Fibroblast of lung (primary cell): ENCODE results near the gene MYNN. TPM values are rescaled to one million over a fixed set of nuclear protein-coding genes. Genes with fewer than 3 reads are reported as not detected.

Source experiments
- DNase-seq, 2 donors: peaks; one replicate each; pipeline versions ENCODE4 v3.0.0 to v3.0.0-alpha.2; 2010; ENCODE audit warnings: low read depth in 2 of 2
- H2AFZ ChIP-seq: 2 replicates; pipeline ENCODE4 v1.5.1; 2012; ENCODE audit warnings: low read length, control low read depth, inconsistent platforms
- H3K27ac ChIP-seq: 2 replicates; pipeline ENCODE4 v1.5.1; 2011; ENCODE audit warnings: low read length, control low read depth; ENCODE audit not compliant: insufficient read depth
- H3K27me3 ChIP-seq: 2 replicates; pipeline ENCODE4 v1.5.1; 2011; ENCODE audit warnings: mild to moderate bottlenecking, low read length; ENCODE audit not compliant: control insufficient read depth, insufficient read depth
- H3K36me3 ChIP-seq: 2 replicates; pipeline ENCODE4 v1.5.1; 2011; ENCODE audit warnings: low read length; ENCODE audit not compliant: control insufficient read depth, insufficient read depth
- H3K4me1 ChIP-seq: 2 replicates; pipeline ENCODE4 v1.5.1; 2011; ENCODE audit warnings: low read length; ENCODE audit not compliant: control insufficient read depth, insufficient read depth; ENCODE audit errors: extremely low read depth
- H3K4me2 ChIP-seq: 2 replicates; pipeline ENCODE4 v1.5.1; 2011; ENCODE audit warnings: low read length, control low read depth; ENCODE audit not compliant: insufficient read depth; ENCODE audit errors: extremely low read depth
- H3K4me3 ChIP-seq, 4 experiments: fragments of 200-600 bp in 1 of 4; sonication (generic) in 1 of 4; replicated peaks in 1 of 4; 2 replicates each; pipeline ENCODE4 v1.5.1; 2011 to 2016; ENCODE audit warnings: low read length in 4 of 4, low read depth in 3 of 4, mild to moderate bottlenecking in 3 of 4, control low read depth in 2 of 4, inconsistent platforms in 1 of 4, mixed read lengths in 1 of 4; ENCODE audit not compliant: insufficient read depth in 1 of 4; ENCODE audit errors: control extremely low read depth in 1 of 4
- H3K79me2 ChIP-seq: 2 replicates; pipeline ENCODE4 v1.5.1; 2012; ENCODE audit warnings: mild to moderate bottlenecking, low read length, inconsistent platforms; ENCODE audit not compliant: control insufficient read depth, insufficient read depth
- H3K9ac ChIP-seq: 2 replicates; pipeline ENCODE4 v1.5.1; 2011; ENCODE audit warnings: mild to moderate bottlenecking, low read length, control low read depth; ENCODE audit not compliant: insufficient read depth
- H3K9me3 ChIP-seq: 2 replicates; pipeline ENCODE4 v1.5.1; 2012; ENCODE audit warnings: low read depth, low read length; ENCODE audit not compliant: control insufficient read depth, insufficient read depth
- H4K20me1 ChIP-seq: 2 replicates; pipeline ENCODE4 v1.5.1; 2011; ENCODE audit warnings: low read length; ENCODE audit not compliant: control insufficient read depth, insufficient read depth; ENCODE audit errors: extremely low read depth
- CTCF ChIP-seq, 2 donors: IDR thresholded peaks in 1 of 2; conservative IDR thresholded peaks in 1 of 2; 1 replicate in 1 of 2; 2 replicates in 1 of 2; pipeline ENCODE4 v1.5.1; 2011 to 2012; ENCODE audit warnings: low read length in 2 of 2, control low read depth in 1 of 2, inconsistent platforms in 1 of 2, low read depth in 1 of 2, mild to moderate bottlenecking in 1 of 2
- EZH2 ChIP-seq: IDR thresholded peaks from 2 replicates; pipeline ENCODE4 v1.5.1; 2012; ENCODE audit warnings: low read length, control low read depth, mild to moderate bottlenecking; ENCODE audit errors: missing control alignments
- polyA plus RNA-seq, 2 donors: library from polyadenylated mRNA; depleted of rRNA in 1 of 2; stranded (reverse) in 1 of 2; unstranded in 1 of 2; fragments of >200 nt; gene quantifications; 2 replicates each; pipeline ENCODE4 v1.2.1, GENCODE V29; 2011 to 2012; ENCODE audit warnings: missing spikeins in 1 of 2
- total RNA-seq: library from RNA; depleted of rRNA; stranded (reverse); fragments of >200 nt; gene quantifications from 2 replicates; pipeline ENCODE4 v1.2.1, GENCODE V29; 2014

MYNN gene
- total and polyA plus RNA-seq, 2 donors (not counting 1 experiment from before 2014, with no cell fraction given): 20.0 to 32.7 TPM

- no peak for DNase-seq
- Histone ChIP-seq H3K9me3 (no peaks in the 10 kb centered on the region), H3K79me2 (no peaks in the 10 kb centered on the region), H3K9ac (no peak overlapping the region), H3K4me3 (no peak overlapping the region), H3K4me2 (no peak overlapping the region), H3K27ac (no peak overlapping the region), H2AFZ (no peak overlapping the region), H3K27me3 (no peaks in the 10 kb centered on the region), H3K4me1 (no peaks in the 10 kb centered on the region), H4K20me1 (no peaks in the 10 kb centered on the region), H3K36me3 (no peaks in the 10 kb centered on the region)
- TF ChIP-seq EZH2: no peak
- TF ChIP-seq CTCF (conservative IDR thresholded peaks at IDR 0.05 in 1 of 2, IDR thresholded peaks at IDR 0.05 in 1 of 2; ENCODE audit: low read depth in 1 of 2, low read length in 2 of 2): no peak
Observed at GRCh38 chr3:169822091-169822490, 48.9 kb downstream of the MYNN start.

- no peak overlapping the region for H3K4me2 ChIP-seq
- no peak for DNase-seq
- no peaks in the 10 kb centered on the region for H3K9me3 ChIP-seq
- no peaks in the 10 kb centered on the region for H3K27me3 ChIP-seq
- H3K4me3 ChIP-seq: no peak overlapping the region
- no peak overlapping the region for H2AFZ ChIP-seq
- no peak for TF ChIP-seq EZH2
- TF ChIP-seq CTCF (conservative IDR thresholded peaks at IDR 0.05 in 1 of 2, IDR thresholded peaks at IDR 0.05 in 1 of 2; ENCODE audit: low read depth in 1 of 2, low read length in 2 of 2): no peak
- H3K4me1 ChIP-seq: no peaks in the 10 kb centered on the region
- no peaks in the 10 kb centered on the region for H3K36me3 ChIP-seq
- no peak overlapping the region for H3K9ac ChIP-seq
- no peak overlapping the region for H3K27ac ChIP-seq
- H3K79me2 ChIP-seq: no peaks in the 10 kb centered on the region
- H4K20me1 ChIP-seq: no peaks in the 10 kb centered on the region
Observed at GRCh38 chr3:169822540-169822939, 49.3 kb downstream of the MYNN start.

GRCh38 chr3:169822983-169823382, 49.8 kb downstream of the MYNN start:
- no peak for DNase-seq
- Histone ChIP-seq H3K4me1 (no peaks in the 10 kb centered on the region), H3K27me3 (no peaks in the 10 kb centered on the region), H2AFZ (no peak overlapping the region), H4K20me1 (no peaks in the 10 kb centered on the region), H3K9me3 (no peaks in the 10 kb centered on the region), H3K9ac (no peak overlapping the region), H3K79me2 (no peaks in the 10 kb centered on the region), H3K27ac (no peak overlapping the region), H3K4me2 (no peak overlapping the region), H3K4me3 (no peak overlapping the region), H3K36me3 (no peaks in the 10 kb centered on the region)
- TF ChIP-seq CTCF (conservative IDR thresholded peaks at IDR 0.05 in 1 of 2, IDR thresholded peaks at IDR 0.05 in 1 of 2; ENCODE audit: low read depth in 1 of 2, low read length in 2 of 2) (no peak), EZH2 (no peak)
